SK-N-SH treated with all-trans-retinoic acid at 6 μM for 48 hours (cell line): ENCODE results near the gene THRB.

Experiments used
- ATAC-seq: fragments of 200-7000 bp; cut with Tn5 transposase; 3 replicates; pipeline ENCODE4 v1.9.1; 2020; ENCODE audit warnings: mild to moderate bottlenecking, moderate library complexity
- ARNTL ChIP-seq: fragments of 450-650 bp; formaldehyde crosslinking; IDR thresholded peaks from 2 replicates; pipeline ENCODE4 v1.5.0; 2020; ENCODE audit warnings: low read depth, mild to moderate bottlenecking, moderate library complexity, borderline replicate concordance
- BACH2 ChIP-seq: fragments of 250-450 bp; sonication (Bioruptor Pico); IDR thresholded peaks from 2 replicates; pipeline ENCODE4 v1.9.0; 2021; ENCODE audit warnings: mild to moderate bottlenecking, borderline replicate concordance
- CSDC2 ChIP-seq: fragments of 250-450 bp; sonication (Bioruptor Pico); IDR thresholded peaks from 2 replicates; pipeline ENCODE4 v1.5.0; 2020; ENCODE audit warnings: mild to moderate bottlenecking, moderate library complexity
- ESRRG ChIP-seq: fragments of 250-450 bp; sonication (Bioruptor Pico); IDR thresholded peaks from 2 replicates; pipeline ENCODE4 v1.6.1; 2021; ENCODE audit warnings: mild to moderate bottlenecking
- GLIS3 ChIP-seq: fragments of 250-450 bp; sonication (Bioruptor Pico); IDR thresholded peaks from 2 replicates; pipeline ENCODE4 v1.5.0; 2020; ENCODE audit warnings: mild to moderate bottlenecking, moderate library complexity
- ISL1 ChIP-seq: fragments of 250-450 bp; sonication (Bioruptor Pico); IDR thresholded peaks from 2 replicates; pipeline ENCODE4 v2.1.2; 2022; ENCODE audit warnings: mild to moderate bottlenecking, moderate library complexity
- PPARA ChIP-seq: fragments of 250-450 bp; sonication (Bioruptor Pico); IDR thresholded peaks from 2 replicates; pipeline ENCODE4 v1.5.0; 2020; ENCODE audit warnings: mild to moderate bottlenecking, borderline replicate concordance
- RARB ChIP-seq: fragments of 250-450 bp; sonication (Bioruptor Pico); IDR thresholded peaks from 2 replicates; pipeline ENCODE4 v1.8.0; 2021; ENCODE audit warnings: mild to moderate bottlenecking, moderate library complexity
- SNAI2 ChIP-seq: fragments of 250-450 bp; sonication (Bioruptor Pico); IDR thresholded peaks from 2 replicates; pipeline ENCODE4 v1.5.0; 2020; ENCODE audit warnings: mild to moderate bottlenecking, moderate library complexity
- TCF4 ChIP-seq: fragments of 250-450 bp; sonication (Bioruptor Pico); IDR thresholded peaks from 2 replicates; pipeline ENCODE4 v1.8.0; 2021; ENCODE audit warnings: mild to moderate bottlenecking, moderate library complexity, borderline replicate concordance
- TOX ChIP-seq: fragments of 250-450 bp; sonication (Bioruptor Pico); IDR thresholded peaks from 2 replicates; pipeline ENCODE4 v1.8.0; 2021; ENCODE audit warnings: mild to moderate bottlenecking, moderate library complexity, borderline replicate concordance
- ZC3H10 ChIP-seq: fragments of 250-450 bp; sonication (Bioruptor Pico); IDR thresholded peaks from 2 replicates; pipeline ENCODE4 v1.5.1; 2021; ENCODE audit warnings: mild to moderate bottlenecking, moderate library complexity
- ZFP3 ChIP-seq: fragments of 250-450 bp; sonication (Bioruptor Pico); IDR thresholded peaks from 2 replicates; pipeline ENCODE4 v1.5.0; 2020; ENCODE audit warnings: mild to moderate bottlenecking, moderate library complexity
- ZFP30 ChIP-seq: fragments of 450-650 bp; formaldehyde crosslinking; IDR thresholded peaks from 2 replicates; pipeline ENCODE4 v1.5.0; 2022; ENCODE audit warnings: mild to moderate bottlenecking, moderate library complexity
- ZNF565 ChIP-seq: fragments of 450-650 bp; formaldehyde crosslinking; conservative IDR thresholded peaks from 2 replicates; pipeline ENCODE4 v1.5.0; 2020; ENCODE audit warnings: low read depth, mild to moderate bottlenecking, moderate library complexity
- ZNF70 ChIP-seq: fragments of 450-650 bp; formaldehyde crosslinking; IDR thresholded peaks from 2 replicates; pipeline ENCODE4 v1.5.0; 2020; ENCODE audit warnings: mild to moderate bottlenecking, moderate library complexity
- ZNF8 ChIP-seq: fragments of 450-650 bp; formaldehyde crosslinking; IDR thresholded peaks from 2 replicates; pipeline ENCODE4 v1.5.0; 2020; ENCODE audit warnings: mild to moderate bottlenecking, moderate library complexity
- TF ChIP-seq, protein P1 (sequence below): fragments of 250-450 bp; sonication (Bioruptor Pico); IDR thresholded peaks from 2 replicates; pipeline ENCODE4 v1.8.0; 2020; ENCODE audit warnings: mild to moderate bottlenecking, moderate library complexity, borderline replicate concordance
- TF ChIP-seq, protein P2 (sequence below): fragments of 250-450 bp; sonication (Bioruptor Pico); IDR thresholded peaks from 2 replicates; pipeline ENCODE4 v1.5.0; 2020; ENCODE audit warnings: mild to moderate bottlenecking, moderate library complexity
- TF ChIP-seq, protein P3 (sequence below): fragments of 250-450 bp; sonication (Bioruptor Pico); IDR thresholded peaks from 2 replicates; pipeline ENCODE4 v1.5.1; 2020; ENCODE audit warnings: low read depth, mild to moderate bottlenecking, moderate library complexity
- TF ChIP-seq, protein P4 (sequence below): fragments of 250-450 bp; sonication (Bioruptor Pico); IDR thresholded peaks from 2 replicates; pipeline ENCODE4 v1.5.1; 2021; ENCODE audit warnings: mild to moderate bottlenecking, moderate library complexity
- TF ChIP-seq, protein P5 (sequence below): fragments of 250-450 bp; sonication (Bioruptor Pico); IDR thresholded peaks from 2 replicates; pipeline ENCODE4 v1.8.0; 2021; ENCODE audit warnings: low read depth, mild to moderate bottlenecking, moderate library complexity, borderline replicate concordance

The THRB gene

DNA sequence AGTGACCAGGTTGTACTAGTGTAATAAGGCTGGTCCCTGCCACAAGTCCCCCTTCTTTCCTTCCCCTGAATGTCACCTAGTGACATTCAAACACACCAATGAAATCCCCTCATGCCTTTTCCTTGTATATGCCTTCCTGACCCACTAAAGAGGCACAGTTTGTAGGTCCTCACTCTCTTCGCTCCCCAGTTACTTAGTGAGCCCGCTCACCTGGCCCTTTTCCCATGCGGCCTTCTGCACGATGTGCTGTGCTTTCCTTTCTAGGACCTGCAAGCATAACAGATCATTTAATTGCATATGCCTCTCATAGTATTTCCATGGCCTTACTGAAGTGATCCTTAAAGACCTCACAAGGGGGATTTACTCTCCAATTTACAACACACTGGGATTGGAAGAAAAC is 146.3 kb downstream of the THRB start:
- no peak for ATAC-seq
- TF ChIP-seq ESRRG (CRISPR knock-in tag) (no peak), TCF4 (CRISPR knock-in tag) (no peak), TOX (no peak), GLIS3 (CRISPR knock-in tag) (no peak), SNAI2 (CRISPR knock-in tag) (no peak), ZNF70 (no peak), RARB (CRISPR knock-in tag) (no peak)
- TF ChIP-seq, protein P1, sequence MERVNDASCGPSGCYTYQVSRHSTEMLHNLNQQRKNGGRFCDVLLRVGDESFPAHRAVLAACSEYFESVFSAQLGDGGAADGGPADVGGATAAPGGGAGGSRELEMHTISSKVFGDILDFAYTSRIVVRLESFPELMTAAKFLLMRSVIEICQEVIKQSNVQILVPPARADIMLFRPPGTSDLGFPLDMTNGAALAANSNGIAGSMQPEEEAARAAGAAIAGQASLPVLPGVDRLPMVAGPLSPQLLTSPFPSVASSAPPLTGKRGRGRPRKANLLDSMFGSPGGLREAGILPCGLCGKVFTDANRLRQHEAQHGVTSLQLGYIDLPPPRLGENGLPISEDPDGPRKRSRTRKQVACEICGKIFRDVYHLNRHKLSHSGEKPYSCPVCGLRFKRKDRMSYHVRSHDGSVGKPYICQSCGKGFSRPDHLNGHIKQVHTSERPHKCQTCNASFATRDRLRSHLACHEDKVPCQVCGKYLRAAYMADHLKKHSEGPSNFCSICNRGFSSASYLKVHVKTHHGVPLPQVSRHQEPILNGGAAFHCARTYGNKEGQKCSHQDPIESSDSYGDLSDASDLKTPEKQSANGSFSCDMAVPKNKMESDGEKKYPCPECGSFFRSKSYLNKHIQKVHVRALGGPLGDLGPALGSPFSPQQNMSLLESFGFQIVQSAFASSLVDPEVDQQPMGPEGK (CRISPR knock-in tag) = no peak
- TF ChIP-seq, protein P2, sequence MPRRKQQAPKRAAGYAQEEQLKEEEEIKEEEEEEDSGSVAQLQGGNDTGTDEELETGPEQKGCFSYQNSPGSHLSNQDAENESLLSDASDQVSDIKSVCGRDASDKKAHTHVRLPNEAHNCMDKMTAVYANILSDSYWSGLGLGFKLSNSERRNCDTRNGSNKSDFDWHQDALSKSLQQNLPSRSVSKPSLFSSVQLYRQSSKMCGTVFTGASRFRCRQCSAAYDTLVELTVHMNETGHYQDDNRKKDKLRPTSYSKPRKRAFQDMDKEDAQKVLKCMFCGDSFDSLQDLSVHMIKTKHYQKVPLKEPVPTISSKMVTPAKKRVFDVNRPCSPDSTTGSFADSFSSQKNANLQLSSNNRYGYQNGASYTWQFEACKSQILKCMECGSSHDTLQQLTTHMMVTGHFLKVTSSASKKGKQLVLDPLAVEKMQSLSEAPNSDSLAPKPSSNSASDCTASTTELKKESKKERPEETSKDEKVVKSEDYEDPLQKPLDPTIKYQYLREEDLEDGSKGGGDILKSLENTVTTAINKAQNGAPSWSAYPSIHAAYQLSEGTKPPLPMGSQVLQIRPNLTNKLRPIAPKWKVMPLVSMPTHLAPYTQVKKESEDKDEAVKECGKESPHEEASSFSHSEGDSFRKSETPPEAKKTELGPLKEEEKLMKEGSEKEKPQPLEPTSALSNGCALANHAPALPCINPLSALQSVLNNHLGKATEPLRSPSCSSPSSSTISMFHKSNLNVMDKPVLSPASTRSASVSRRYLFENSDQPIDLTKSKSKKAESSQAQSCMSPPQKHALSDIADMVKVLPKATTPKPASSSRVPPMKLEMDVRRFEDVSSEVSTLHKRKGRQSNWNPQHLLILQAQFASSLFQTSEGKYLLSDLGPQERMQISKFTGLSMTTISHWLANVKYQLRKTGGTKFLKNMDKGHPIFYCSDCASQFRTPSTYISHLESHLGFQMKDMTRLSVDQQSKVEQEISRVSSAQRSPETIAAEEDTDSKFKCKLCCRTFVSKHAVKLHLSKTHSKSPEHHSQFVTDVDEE = no peak
- TF ChIP-seq, protein P3, sequence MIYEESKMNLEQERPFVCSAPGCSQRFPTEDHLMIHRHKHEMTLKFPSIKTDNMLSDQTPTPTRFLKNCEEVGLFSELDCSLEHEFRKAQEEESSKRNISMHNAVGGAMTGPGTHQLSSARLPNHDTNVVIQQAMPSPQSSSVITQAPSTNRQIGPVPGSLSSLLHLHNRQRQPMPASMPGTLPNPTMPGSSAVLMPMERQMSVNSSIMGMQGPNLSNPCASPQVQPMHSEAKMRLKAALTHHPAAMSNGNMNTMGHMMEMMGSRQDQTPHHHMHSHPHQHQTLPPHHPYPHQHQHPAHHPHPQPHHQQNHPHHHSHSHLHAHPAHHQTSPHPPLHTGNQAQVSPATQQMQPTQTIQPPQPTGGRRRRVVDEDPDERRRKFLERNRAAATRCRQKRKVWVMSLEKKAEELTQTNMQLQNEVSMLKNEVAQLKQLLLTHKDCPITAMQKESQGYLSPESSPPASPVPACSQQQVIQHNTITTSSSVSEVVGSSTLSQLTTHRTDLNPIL = no peak

DNA sequence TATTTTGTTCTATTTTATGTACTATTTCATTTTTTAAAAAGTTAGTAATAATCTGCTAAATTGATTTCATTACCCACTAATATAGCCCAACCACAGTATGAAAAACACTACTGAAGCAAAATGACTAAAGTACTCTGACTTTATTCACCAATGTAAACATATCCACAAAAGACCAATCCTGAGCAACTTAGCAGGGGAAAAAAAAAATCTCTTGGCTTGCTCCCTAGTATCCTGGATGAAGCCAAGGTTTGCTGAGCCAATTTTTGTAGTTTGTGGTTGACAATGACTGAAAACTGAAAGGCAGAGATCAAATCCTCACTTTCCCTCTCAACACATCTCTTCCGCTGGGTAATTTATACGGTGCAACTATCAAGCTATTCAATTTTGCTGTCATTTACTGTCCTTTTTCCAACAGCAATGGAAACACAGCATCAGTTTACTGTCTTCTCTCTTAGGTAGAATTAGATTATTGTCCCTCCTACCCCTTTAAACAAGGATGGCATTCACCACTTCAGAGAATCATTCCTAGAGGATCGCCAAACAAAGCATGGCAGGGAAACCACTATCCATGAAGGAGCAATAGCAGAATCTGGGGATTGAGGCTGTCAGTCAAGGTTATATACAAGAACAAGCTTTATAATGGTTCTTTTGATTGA is 149.7 kb downstream of the THRB start:
- no peak for ATAC-seq
- TF ChIP-seq ZNF8 = no peak
- TF ChIP-seq, protein P4, sequence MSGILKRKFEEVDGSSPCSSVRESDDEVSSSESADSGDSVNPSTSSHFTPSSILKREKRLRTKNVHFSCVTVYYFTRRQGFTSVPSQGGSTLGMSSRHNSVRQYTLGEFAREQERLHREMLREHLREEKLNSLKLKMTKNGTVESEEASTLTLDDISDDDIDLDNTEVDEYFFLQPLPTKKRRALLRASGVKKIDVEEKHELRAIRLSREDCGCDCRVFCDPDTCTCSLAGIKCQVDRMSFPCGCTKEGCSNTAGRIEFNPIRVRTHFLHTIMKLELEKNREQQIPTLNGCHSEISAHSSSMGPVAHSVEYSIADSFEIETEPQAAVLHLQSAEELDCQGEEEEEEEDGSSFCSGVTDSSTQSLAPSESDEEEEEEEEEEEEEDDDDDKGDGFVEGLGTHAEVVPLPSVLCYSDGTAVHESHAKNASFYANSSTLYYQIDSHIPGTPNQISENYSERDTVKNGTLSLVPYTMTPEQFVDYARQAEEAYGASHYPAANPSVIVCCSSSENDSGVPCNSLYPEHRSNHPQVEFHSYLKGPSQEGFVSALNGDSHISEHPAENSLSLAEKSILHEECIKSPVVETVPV = no peak
- TF ChIP-seq, protein P2 = no peak
- TF ChIP-seq BACH2 (CRISPR knock-in tag) = no peak
- TF ChIP-seq ZNF565 (CRISPR knock-in tag) = no peak
- TF ChIP-seq CSDC2 (CRISPR knock-in tag) = no peak
- TF ChIP-seq ZFP3 (CRISPR knock-in tag) = no peak
- no peak for TF ChIP-seq ZFP30 (CRISPR knock-in tag)
- TF ChIP-seq ZC3H10 (CRISPR knock-in tag) = no peak
- no peak for TF ChIP-seq ESRRG (CRISPR knock-in tag)
- no peak for TF ChIP-seq TCF4 (CRISPR knock-in tag)
- no peak for TF ChIP-seq PPARA (CRISPR knock-in tag)
- no peak for TF ChIP-seq ARNTL

DNA sequence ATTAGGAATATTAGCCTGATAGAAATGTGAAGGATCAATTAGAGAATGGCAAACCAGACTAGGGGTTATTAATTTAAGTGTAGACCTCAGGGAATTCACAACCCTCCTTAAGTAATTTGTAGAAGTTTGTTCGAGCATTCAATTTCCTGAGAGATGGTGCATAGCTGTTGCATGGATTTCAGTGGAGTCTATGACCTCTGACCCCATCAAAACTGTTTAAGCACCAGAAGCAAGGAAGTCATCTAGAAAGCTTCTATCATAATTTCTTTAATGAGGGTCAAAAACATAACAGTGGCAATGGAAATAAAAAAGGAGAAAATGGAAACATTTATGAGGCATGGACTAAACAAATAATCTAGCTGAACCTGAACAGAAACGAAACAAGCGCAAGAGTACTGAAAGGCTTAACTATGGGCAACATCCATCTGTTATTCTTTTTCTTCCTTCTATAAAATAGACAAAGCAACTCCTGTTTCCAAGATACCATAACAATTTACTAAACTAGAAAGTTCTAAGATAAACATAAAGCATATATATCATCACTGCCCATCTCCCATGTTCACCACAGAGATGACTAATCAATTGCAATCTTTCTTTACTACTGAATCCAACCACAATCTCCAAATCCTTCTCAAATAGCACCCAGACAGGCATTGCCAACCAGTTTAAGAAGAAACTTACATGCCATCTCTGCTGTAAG is 151.4 kb downstream of the THRB start:
- ATAC-seq = no peak
- TF ChIP-seq ZFP30 (CRISPR knock-in tag) (no peak), PPARA (CRISPR knock-in tag) (no peak), ESRRG (CRISPR knock-in tag) (no peak), RARB (CRISPR knock-in tag) (no peak), ZFP3 (CRISPR knock-in tag) (no peak), ISL1 (no peak), ARNTL (no peak), SNAI2 (CRISPR knock-in tag) (no peak), ZNF8 (no peak)
- TF ChIP-seq, protein P2 = no peak
- TF ChIP-seq, protein P5, sequence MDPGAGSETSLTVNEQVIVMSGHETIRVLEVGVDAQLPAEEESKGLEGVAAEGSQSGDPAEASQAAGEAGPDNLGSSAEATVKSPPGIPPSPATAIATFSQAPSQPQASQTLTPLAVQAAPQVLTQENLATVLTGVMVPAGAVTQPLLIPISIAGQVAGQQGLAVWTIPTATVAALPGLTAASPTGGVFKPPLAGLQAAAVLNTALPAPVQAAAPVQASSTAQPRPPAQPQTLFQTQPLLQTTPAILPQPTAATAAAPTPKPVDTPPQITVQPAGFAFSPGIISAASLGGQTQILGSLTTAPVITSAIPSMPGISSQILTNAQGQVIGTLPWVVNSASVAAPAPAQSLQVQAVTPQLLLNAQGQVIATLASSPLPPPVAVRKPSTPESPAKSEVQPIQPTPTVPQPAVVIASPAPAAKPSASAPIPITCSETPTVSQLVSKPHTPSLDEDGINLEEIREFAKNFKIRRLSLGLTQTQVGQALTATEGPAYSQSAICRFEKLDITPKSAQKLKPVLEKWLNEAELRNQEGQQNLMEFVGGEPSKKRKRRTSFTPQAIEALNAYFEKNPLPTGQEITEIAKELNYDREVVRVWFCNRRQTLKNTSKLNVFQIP (CRISPR knock-in tag) = no peak
